Vagina (tissue), 2 donors: ENCODE results near the gene PIGK.

ENCODE experiments used
- CTCF ChIP-seq, 3 experiments: fragments of 450-650 bp in 2 of 3; fragments of 200-600 bp in 1 of 3; sonication (generic) in 1 of 3; IDR thresholded peaks; one replicate each; pipeline ENCODE4 v1.5.1; 2017 to 2019; ENCODE audit warnings: antibody characterized with exemption in 3 of 3, mild to moderate bottlenecking in 2 of 3, moderate library complexity in 2 of 3
- POLR2A ChIP-seq, 2 donors: fragments of 450-650 bp; IDR thresholded peaks; one replicate each; pipeline ENCODE4 v1.6.1; 2017; ENCODE audit warnings: antibody characterized with exemption in 2 of 2, mild to moderate bottlenecking in 2 of 2, moderate library complexity in 2 of 2

GRCh38 chr1:77202751-77203150 is 16.5 kb downstream of the PIGK start:
- TF ChIP-seq CTCF (IDR thresholded peaks at IDR 0.05) = no peak
- TF ChIP-seq POLR2A (IDR thresholded peaks at IDR 0.05) = no peak
